WTC11 (cell line): ENCODE results near the gene GJD4.

Experiments
- ETV6 ChIP-seq: sonication (generic); formaldehyde crosslinking; IDR thresholded peaks from 2 replicates; pipeline ENCODE4 v1.8.1; 2022; ENCODE audit warnings: mild to moderate bottlenecking, missing genetic modification reagents
- JUN ChIP-seq: sonication (generic); formaldehyde crosslinking; IDR thresholded peaks from 2 replicates; pipeline ENCODE4 v1.8.0; 2023; ENCODE audit warnings: mild to moderate bottlenecking, missing genetic modification reagents
- ZBTB43 ChIP-seq: sonication (generic); formaldehyde crosslinking; IDR thresholded peaks from 2 replicates; pipeline ENCODE4 v1.8.1; 2023; ENCODE audit warnings: mild to moderate bottlenecking, missing genetic modification reagents
- ZNF138 ChIP-seq: sonication (generic); formaldehyde crosslinking; conservative IDR thresholded peaks from 2 replicates; pipeline ENCODE4 v1.8.1; 2022; ENCODE audit warnings: mild to moderate bottlenecking, moderate library complexity, missing genetic modification reagents
- ZNF396 ChIP-seq: fragments of 250-450 bp; sonication (Bioruptor Pico); IDR thresholded peaks from 2 replicates; pipeline ENCODE4 v1.8.0; 2021; ENCODE audit warnings: mild to moderate bottlenecking, moderate library complexity, borderline replicate concordance
- ZNF425 ChIP-seq: fragments of 250-450 bp; sonication (Bioruptor Pico); conservative IDR thresholded peaks from 2 replicates; pipeline ENCODE4 v1.9.0; 2021; ENCODE audit warnings: mild to moderate bottlenecking

GRCh38 chr10:35611750-35612149 is 6.6 kb downstream of the GJD4 start:
- TF ChIP-seq ZNF138 (CRISPR knock-in tag) (no peak), ZBTB43 (CRISPR knock-in tag) (no peak), ZNF425 (no peak), JUN (CRISPR knock-in tag) (no peak), ETV6 (CRISPR knock-in tag) (no peak), ZNF396 (CRISPR knock-in tag) (no peak)
